ENCODE results near the gene MFRP.

- TF ChIP-seq GABPA (IDR thresholded peaks at IDR 0.05; ENCODE audit: low read depth) (no peak), FOXM1 (IDR thresholded peaks at IDR 0.05; ENCODE audit: low read depth) (no peak), RAD21 (IDR thresholded peaks at IDR 0.05; ENCODE audit: low read length) (no peak)
Measured at GRCh38 chr11:119320240-119320775, 26.2 kb downstream of the MFRP start.
